HFF-Myc (cell line): ENCODE data around the gene SPATS2L.

ENCODE experiments used
- DNase-seq: peaks from one replicate; pipeline ENCODE4 v3.0.0-alpha.2; 2011; ENCODE audit warnings: low read depth; ENCODE audit errors: extremely low read depth
- H3K4me3 ChIP-seq: replicated peaks from 2 replicates; pipeline ENCODE4 v1.5.1; 2011; ENCODE audit warnings: low read depth, mild to moderate bottlenecking, control low read depth, low read length
- CTCF ChIP-seq: IDR thresholded peaks from 2 replicates; pipeline ENCODE4 v1.5.1; 2012; ENCODE audit warnings: mild to moderate bottlenecking, low read depth, low read length, control low read depth; ENCODE audit errors: missing control alignments

Gene SPATS2L

GRCh38 chr2:200430017-200430416 is 123.5 kb downstream of the SPATS2L start:
- DNase-seq = no peak
- no peak for TF ChIP-seq CTCF
- no peak overlapping the region for H3K4me3 ChIP-seq

- no peak for TF ChIP-seq CTCF
- DNase-seq = no peak
- no peak overlapping the region for H3K4me3 ChIP-seq
Observed at GRCh38 chr2:200431996-200432705, 125.7 kb downstream of the SPATS2L start.

- no peak overlapping the region for H3K4me3 ChIP-seq
- no peak for TF ChIP-seq CTCF
- DNase-seq = no peak
Observed at GRCh38 chr2:200435379-200435778, 128.9 kb downstream of the SPATS2L start.

- no peak for TF ChIP-seq CTCF
- no peak overlapping the region for H3K4me3 ChIP-seq
- DNase-seq = no peak
Observed at GRCh38 chr2:200438251-200438650, 131.8 kb downstream of the SPATS2L start.

- no peak for TF ChIP-seq CTCF
- DNase-seq = no peak
- no peak overlapping the region for H3K4me3 ChIP-seq
Observed at GRCh38 chr2:200438846-200439245, 132.4 kb downstream of the SPATS2L start.

- DNase-seq = no peak
- H3K4me3 ChIP-seq = no peak overlapping the region
- no peak for TF ChIP-seq CTCF
Observed at GRCh38 chr2:200439981-200440380, 133.5 kb downstream of the SPATS2L start.

GRCh38 chr2:200442471-200442870 is 136.0 kb downstream of the SPATS2L start:
- no peak overlapping the region for H3K4me3 ChIP-seq
- DNase-seq = no peak
- TF ChIP-seq CTCF = no peak
